PFSK-1 (cell line): ENCODE measurements around the gene MYO16.

Experiments used
- FOXP2 ChIP-seq: optimal IDR thresholded peaks from 2 replicates; pipeline ENCODE3; 2011; ENCODE audit warnings: borderline replicate concordance, control low read depth, inconsistent platforms; ENCODE audit not compliant: insufficient read depth; ENCODE audit errors: extremely low read length, extremely low read depth
- POLR2AphosphoS5 ChIP-seq: IDR thresholded peaks from 2 replicates; pipeline ENCODE4 v1.6.1; 2012; ENCODE audit warnings: low read depth, mild to moderate bottlenecking, control low read depth, low read length, moderate library complexity
- SIN3A ChIP-seq: IDR thresholded peaks from 2 replicates; pipeline ENCODE4 v1.6.1; 2012; ENCODE audit warnings: mild to moderate bottlenecking, low read length, moderate library complexity, borderline replicate concordance; ENCODE audit not compliant: insufficient read depth
- TAF1 ChIP-seq: IDR thresholded peaks from 2 replicates; pipeline ENCODE4 v1.6.1; 2012; ENCODE audit warnings: low read length, control low read depth, borderline replicate concordance; ENCODE audit not compliant: insufficient read depth
- TF ChIP-seq, protein P1 (sequence below), 2 experiments: IDR thresholded peaks; 2 replicates each; pipeline versions ENCODE4 v1.6.1 to v1.8.0; 2011 to 2012; ENCODE audit warnings: low read depth in 2 of 2, low read length in 2 of 2, control low read depth in 1 of 2, inconsistent platforms in 1 of 2, mild to moderate bottlenecking in 1 of 2, moderate library complexity in 1 of 2; ENCODE audit not compliant: insufficient read depth in 1 of 2

Gene MYO16

DNA sequence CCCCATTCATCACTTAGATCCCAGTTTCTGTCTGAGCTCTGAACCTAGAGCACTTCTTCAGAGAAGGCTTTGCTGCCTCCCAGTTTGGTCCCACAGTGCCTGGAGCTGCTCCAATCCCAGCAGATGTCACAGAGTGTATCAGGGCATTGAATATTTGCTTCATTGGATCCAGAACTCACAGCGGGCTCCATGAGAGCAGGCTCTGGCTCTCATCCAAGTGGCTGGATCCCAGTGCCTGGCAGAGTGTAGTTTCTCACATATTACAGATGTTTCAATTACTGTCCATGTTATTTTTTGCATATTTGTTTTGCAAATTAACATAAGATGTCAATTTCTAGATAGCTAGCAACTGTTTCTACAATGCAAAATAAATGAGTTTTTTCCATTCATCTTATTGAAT lies 50.6 kb downstream of the MYO16 start:
- TF ChIP-seq SIN3A = no peak
- TF ChIP-seq, protein P1, sequence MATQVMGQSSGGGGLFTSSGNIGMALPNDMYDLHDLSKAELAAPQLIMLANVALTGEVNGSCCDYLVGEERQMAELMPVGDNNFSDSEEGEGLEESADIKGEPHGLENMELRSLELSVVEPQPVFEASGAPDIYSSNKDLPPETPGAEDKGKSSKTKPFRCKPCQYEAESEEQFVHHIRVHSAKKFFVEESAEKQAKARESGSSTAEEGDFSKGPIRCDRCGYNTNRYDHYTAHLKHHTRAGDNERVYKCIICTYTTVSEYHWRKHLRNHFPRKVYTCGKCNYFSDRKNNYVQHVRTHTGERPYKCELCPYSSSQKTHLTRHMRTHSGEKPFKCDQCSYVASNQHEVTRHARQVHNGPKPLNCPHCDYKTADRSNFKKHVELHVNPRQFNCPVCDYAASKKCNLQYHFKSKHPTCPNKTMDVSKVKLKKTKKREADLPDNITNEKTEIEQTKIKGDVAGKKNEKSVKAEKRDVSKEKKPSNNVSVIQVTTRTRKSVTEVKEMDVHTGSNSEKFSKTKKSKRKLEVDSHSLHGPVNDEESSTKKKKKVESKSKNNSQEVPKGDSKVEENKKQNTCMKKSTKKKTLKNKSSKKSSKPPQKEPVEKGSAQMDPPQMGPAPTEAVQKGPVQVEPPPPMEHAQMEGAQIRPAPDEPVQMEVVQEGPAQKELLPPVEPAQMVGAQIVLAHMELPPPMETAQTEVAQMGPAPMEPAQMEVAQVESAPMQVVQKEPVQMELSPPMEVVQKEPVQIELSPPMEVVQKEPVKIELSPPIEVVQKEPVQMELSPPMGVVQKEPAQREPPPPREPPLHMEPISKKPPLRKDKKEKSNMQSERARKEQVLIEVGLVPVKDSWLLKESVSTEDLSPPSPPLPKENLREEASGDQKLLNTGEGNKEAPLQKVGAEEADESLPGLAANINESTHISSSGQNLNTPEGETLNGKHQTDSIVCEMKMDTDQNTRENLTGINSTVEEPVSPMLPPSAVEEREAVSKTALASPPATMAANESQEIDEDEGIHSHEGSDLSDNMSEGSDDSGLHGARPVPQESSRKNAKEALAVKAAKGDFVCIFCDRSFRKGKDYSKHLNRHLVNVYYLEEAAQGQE (IDR thresholded peaks at IDR 0.05; ENCODE audit: insufficient read depth in 1 of 2, low read depth in 2 of 2, low read length in 2 of 2) = no peak
- TF ChIP-seq POLR2AphosphoS5 = no peak
- no peak for TF ChIP-seq TAF1
- TF ChIP-seq FOXP2 = no peak

DNA sequence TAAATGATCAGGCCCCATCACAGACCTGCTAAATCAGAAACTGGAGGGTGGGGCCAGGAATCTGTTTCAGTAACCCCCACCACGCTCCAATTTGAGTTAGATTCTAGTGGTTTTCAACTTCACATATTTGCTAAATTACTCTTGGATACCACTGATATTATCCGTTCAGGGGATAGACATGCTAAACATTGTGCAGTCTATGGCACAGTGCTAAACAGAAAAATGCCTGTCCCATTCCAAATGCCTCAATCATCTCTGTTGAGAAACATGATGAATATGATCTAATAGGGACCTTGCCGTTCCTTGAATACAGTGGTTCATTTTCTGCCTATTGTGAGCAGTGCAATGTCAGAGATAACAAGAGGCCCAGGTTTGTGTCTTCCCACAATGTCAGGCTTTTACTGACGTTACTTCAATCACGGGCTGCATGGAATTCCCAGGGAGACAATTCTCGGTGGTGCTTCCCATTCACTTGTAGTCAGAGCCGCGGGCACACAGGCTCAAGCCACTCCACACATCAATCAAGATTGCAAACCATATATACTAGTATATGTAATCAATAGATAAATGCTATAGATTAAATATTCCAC lies 52.7 kb downstream of the MYO16 start:
- TF ChIP-seq SIN3A = no peak

DNA sequence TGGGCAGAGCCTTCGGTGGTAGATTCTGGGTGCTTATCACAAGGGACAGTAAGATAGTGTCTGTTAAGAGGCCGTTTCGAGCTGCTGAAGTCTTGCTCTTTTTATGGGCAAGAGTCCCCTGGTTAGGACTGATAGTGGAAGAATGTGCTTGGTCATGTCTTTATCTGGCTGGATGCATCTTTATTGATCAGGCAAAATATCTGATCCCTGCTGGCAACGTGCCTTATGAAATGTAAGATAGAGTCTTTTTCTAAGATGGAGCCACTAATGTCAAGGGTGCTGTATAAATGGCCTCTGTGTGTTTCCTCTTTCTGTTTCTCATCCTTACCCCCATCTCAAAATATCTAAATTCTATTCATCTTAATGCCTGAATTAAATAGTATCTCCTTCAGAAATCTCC lies 53.3 kb downstream of the MYO16 start:
- TF ChIP-seq SIN3A (no peak), POLR2AphosphoS5 (no peak), TAF1 (no peak), FOXP2 (no peak)
- TF ChIP-seq, protein P1 (IDR thresholded peaks at IDR 0.05; ENCODE audit: insufficient read depth in 1 of 2, low read depth in 2 of 2, low read length in 2 of 2) = no peak

DNA sequence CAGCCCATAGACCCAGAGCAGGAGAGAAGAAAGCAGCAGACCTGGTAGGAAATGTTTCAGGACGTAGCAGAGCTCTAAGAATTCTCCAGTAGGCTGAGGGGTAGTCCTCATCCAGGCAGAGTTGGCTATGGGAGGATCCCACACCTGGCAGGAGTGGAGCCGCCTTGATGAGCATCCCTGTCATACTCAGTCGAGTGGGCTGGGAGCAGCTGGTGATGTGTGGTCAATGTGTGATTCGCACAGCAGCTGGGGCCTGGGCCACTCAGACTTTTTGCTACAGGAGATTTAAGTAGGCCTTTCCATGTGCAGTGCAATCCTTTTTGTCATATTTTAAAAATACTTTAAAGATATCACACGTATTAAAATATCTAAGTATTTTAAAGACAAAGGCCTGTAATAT lies 56.6 kb downstream of the MYO16 start:
- TF ChIP-seq FOXP2 = no peak
- no peak for TF ChIP-seq SIN3A
- no peak for TF ChIP-seq TAF1
- TF ChIP-seq, protein P1 (IDR thresholded peaks at IDR 0.05; ENCODE audit: insufficient read depth in 1 of 2, low read depth in 2 of 2, low read length in 2 of 2) = no peak
- no peak for TF ChIP-seq POLR2AphosphoS5

- TF ChIP-seq, protein P1 (IDR thresholded peaks at IDR 0.05; ENCODE audit: insufficient read depth in 1 of 2, low read depth in 2 of 2, low read length in 2 of 2) = no peak
- TF ChIP-seq TAF1 (no peak), SIN3A (no peak), POLR2AphosphoS5 (no peak), FOXP2 (no peak)
Observed at GRCh38 chr13:108690726-108691125, 61.3 kb downstream of the MYO16 start.
